Ectodermal cell (in vitro differentiated cells): Measurements from ENCODE around the gene ZSWIM9.
"Not testable (repeated sequence)": the region's sequence is repeated elsewhere in the genome, so short reads cannot be mapped to it uniquely, and the experiment has no call there.

Source experiments
- H3K27ac ChIP-seq: 2 replicates; pipeline ENCODE4 v1.7.0; 2013; ENCODE audit warnings: mild to moderate bottlenecking, low read depth, low read length; ENCODE audit not compliant: insufficient read depth, poor library complexity, severe bottlenecking
- H3K27me3 ChIP-seq: 2 replicates; pipeline ENCODE4 v1.7.0; 2013; ENCODE audit warnings: mild to moderate bottlenecking, low read length; ENCODE audit not compliant: insufficient read depth, control insufficient read depth, poor library complexity, severe bottlenecking
- H3K36me3 ChIP-seq: one replicate; pipeline ENCODE4 v1.7.0; 2013; ENCODE audit warnings: low read length; ENCODE audit not compliant: control insufficient read depth, insufficient read depth
- H3K4me1 ChIP-seq: one replicate; pipeline ENCODE4 v1.7.0; 2013; ENCODE audit warnings: low read length; ENCODE audit not compliant: control insufficient read depth, insufficient read depth
- H3K4me3 ChIP-seq: 2 replicates; pipeline ENCODE4 v1.7.0; 2013; ENCODE audit warnings: low read depth, low read length, control low read depth; ENCODE audit not compliant: insufficient read depth
- H3K9me3 ChIP-seq: 2 replicates; pipeline ENCODE4 v1.7.0; 2013; ENCODE audit warnings: mild to moderate bottlenecking, low read length, moderate library complexity; ENCODE audit not compliant: control insufficient read depth
- WGBS, 2 experiments: methylation state at CpG; one replicate each; pipeline ENCODE4 v1.1.7; 2013; ENCODE audit warnings: missing lambda C conversion rate in 2 of 2; 5-methylcytosine and 5-hydroxymethylcytosine counted together

Gene ZSWIM9

DNA sequence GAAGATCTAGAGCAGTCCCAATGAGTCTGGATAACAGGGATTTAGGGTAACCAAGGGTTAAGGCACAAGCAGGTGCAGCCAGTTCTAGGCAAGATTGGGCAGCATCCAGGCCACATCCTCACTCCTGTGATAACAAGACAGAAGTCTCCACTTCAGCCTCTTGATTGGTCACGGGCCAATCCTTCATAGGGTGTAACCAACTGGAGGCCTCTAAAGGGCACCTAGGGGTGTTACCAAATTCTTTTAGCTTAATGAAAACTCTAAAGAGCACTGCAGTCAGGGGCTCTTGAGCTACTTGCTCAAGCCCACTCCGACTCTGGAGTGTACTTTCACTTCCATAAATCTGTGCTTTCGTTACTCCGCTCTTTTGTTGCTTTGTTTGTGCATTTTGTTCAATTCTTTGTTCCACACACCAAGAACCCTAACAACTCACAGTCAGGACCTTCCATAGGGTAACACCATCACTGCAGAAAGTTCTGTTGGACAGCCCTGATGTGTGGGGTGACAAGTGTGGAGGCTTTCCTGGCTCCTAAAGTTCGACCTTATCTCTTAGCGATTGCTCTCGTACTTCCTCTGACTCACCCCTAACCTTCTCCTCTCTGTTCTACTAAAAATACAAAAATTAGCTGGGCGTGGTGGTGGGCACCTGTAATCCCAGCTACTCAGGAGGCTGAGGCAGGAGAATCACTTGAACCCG is 36.1 kb downstream of the ZSWIM9 start:
- Histone ChIP-seq H3K9me3 (no peaks in the 10 kb centered on the region), H3K4me3 (no peak overlapping the region), H3K4me1 (peaks cover 5% of the 10 kb centered on the region), H3K27ac (no peak overlapping the region), H3K27me3 (no peaks in the 10 kb centered on the region), H3K36me3 (no peaks in the 10 kb centered on the region)
- 92 to 93% methylated on average over 9 of the region's 9 CpGs for WGBS, 2 experiments

DNA sequence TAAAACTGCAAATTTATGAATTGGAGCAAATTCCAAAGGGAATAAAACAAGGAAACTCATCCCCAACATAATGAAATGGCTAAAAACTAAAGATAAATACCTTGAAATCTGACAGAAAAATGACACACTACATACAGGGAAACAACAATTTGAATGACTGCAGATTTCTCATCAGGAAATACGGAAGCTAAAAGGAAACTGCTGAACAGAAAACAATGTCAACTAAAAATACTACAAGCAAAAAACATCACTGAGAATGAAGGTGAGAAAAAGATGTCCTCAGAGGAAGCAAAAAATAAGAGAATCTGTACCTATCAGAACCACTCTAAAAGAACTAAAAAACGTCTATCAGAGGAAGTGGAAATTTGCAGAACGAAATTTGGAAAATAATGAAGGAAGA is 39.5 kb downstream of the ZSWIM9 start:
- Histone ChIP-seq H3K27me3 (no peaks in the 10 kb centered on the region), H3K9me3 (no peaks in the 10 kb centered on the region), H3K4me3 (no peak overlapping the region), H3K4me1 (no peaks in the 10 kb centered on the region), H3K36me3 (no peaks in the 10 kb centered on the region), H3K27ac (no peak overlapping the region)
- 86 to 89% methylated on average over 1 to 3 of the region's 3 CpGs for WGBS, 2 experiments

DNA sequence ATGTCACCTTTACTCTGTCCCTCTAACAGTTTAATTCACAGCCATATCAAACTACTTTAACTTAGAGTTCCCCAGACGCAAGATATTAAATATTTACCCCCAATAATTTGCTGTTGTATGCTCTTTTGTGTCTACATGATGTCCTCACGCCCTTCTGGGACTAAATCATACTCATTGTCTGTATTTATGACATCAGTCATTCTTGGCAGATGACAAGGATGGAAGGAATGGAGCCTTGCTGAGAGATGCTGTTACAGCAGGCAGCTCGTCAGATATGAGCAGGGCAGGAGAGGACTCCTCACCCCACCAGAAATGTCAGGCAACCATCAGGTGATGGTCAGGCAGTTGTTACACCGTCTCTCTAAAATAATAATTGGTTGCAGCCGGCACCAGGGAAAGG is 43.5 kb downstream of the ZSWIM9 start:
- WGBS, 2 experiments: 90 to 92% methylated on average over 5 of the region's 5 CpGs
- H3K4me3 ChIP-seq: no peak overlapping the region
- H3K4me1 ChIP-seq: no peaks in the 10 kb centered on the region
- no peaks in the 10 kb centered on the region for H3K36me3 ChIP-seq
- no peak overlapping the region for H3K27ac ChIP-seq
- no peaks in the 10 kb centered on the region for H3K9me3 ChIP-seq
- no peaks in the 10 kb centered on the region for H3K27me3 ChIP-seq

DNA sequence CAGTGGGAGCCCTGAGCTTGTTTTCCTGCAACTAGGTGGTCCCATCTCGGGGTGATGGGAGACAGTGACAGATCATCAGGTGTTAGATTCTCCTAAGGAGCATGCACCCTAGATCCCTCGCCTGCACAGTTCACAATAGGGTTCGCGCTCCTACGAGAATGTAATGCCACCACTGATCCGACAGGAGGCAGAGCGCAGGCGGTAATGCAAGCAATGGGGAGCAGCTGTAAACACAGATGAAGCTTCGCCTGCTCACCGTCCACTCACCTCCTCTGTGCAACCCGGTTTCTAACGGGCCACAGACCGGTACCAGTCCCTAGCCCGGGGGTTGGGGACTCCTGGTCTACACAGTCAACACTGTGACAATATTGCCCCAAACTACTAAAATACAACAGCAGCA is 46.5 kb downstream of the ZSWIM9 start:
- no peaks in the 10 kb centered on the region for H3K27me3 ChIP-seq
- H3K27ac ChIP-seq: no peak overlapping the region
- no peaks in the 10 kb centered on the region for H3K36me3 ChIP-seq
- 69 to 77% methylated on average over 14 of the region's 14 CpGs for WGBS, 2 experiments
- no peaks in the 10 kb centered on the region for H3K4me1 ChIP-seq
- H3K4me3 ChIP-seq: no peak overlapping the region
- no peaks in the 10 kb centered on the region for H3K9me3 ChIP-seq

DNA sequence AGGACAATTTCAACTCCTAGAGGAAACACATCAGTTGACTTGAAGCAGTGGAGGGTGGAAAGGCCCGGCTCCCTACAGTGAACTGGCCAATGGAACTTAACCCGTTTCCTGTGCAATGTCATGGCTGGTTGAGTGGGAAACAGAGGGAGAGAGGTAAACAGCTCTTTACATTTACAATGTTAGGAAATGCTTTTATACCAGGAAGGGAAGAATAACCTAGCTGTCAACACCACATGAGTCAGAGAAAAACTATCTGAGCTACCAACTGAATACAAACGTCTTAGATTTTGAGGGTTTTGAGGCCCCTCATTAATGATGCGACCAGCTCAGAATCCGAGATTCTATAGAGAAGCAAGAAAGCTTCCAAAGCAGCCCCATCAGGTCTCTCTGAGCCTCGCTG is 48.5 kb downstream of the ZSWIM9 start:
- H3K27ac ChIP-seq: no peak overlapping the region
- no peaks in the 10 kb centered on the region for H3K27me3 ChIP-seq
- 72 to 74% methylated on average over 6 of the region's 6 CpGs for WGBS, 2 experiments
- H3K9me3 ChIP-seq: no peaks in the 10 kb centered on the region
- H3K36me3 ChIP-seq: no peaks in the 10 kb centered on the region
- H3K4me3 ChIP-seq: no peak overlapping the region
- no peaks in the 10 kb centered on the region for H3K4me1 ChIP-seq

DNA sequence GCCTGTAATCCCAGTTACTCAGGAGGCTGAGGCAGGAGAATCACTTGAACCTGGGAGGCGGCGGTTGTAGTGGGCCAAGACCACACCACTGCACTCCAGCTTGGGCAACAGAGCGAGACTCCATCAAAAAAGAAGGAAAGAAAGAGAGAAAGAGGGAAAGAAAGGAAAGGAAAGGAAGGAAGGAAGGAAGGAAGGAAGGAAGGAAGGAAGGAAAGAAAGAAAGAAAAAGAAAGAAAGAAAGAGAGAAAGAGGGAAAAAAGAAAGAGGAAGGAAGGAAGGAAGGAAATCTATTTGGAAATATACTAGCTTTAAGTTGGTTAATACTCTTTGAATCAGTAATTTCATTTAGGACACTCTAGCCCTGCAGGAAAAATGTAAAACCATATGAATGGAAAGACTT is 50.3 kb downstream of the ZSWIM9 start:
- H3K27ac ChIP-seq, H3K4me1 ChIP-seq, H3K27me3 ChIP-seq, H3K4me3 ChIP-seq, H3K9me3 ChIP-seq, H3K36me3 ChIP-seq: not testable (repeated sequence)
- 86 to 90% methylated on average over 3 of the region's 3 CpGs for WGBS, 2 experiments

DNA sequence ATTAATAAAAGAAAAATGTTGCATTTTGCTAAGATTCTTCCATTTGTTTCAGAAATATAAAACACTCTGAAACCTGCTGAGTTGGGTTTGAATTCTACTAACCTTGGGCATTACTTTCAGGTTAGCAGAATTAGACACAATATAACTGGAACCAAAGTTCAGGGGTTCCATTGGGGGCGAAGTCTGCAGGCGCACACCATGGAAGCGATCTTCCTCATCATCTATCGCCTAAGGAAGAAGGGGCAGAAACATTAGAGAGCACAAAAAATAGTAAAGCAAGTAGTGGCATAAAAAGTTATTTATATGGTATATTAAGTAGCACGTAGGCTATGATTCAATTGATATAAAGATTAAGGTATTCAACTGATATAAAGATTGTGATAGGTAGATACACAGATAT is 51.1 kb downstream of the ZSWIM9 start:
- Histone ChIP-seq H3K36me3 (no peaks in the 10 kb centered on the region), H3K4me1 (no peaks in the 10 kb centered on the region), H3K4me3 (no peak overlapping the region), H3K27me3 (no peaks in the 10 kb centered on the region), H3K27ac (no peak overlapping the region), H3K9me3 (no peaks in the 10 kb centered on the region)
- WGBS, 2 experiments: 98 to 99% methylated on average over 5 of the region's 5 CpGs

DNA sequence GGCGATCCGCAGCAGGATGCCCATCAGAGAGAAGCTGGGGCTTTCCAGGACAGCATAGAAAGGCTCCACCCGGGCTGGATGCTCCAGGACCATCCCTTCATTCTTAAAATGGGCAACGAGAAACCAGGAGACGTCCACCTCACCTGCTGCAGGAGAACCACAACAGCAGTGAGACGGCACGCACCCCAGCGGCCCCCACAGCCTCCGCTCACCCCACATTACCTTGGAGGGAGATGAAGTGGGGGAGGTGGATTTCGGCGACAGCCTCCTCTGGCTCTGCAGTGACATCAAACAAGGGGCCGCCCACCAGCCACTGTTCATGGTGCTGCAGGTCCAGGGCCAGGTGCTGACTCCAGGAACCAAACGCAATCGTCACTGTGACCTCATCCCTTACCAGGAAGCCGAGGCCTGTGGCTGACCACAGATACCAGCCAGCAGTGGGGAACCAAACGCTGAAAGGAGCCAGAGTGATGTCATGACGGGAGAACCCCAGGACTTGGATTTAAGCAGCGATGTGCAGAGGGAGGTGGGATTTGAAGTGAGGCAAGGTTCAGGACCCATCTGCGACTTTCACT is 60.2 kb downstream of the ZSWIM9 start:
- H3K36me3 ChIP-seq: no peaks in the 10 kb centered on the region
- WGBS, 2 experiments: 93 to 95% methylated on average over 18 to 19 of the region's 19 CpGs

DNA sequence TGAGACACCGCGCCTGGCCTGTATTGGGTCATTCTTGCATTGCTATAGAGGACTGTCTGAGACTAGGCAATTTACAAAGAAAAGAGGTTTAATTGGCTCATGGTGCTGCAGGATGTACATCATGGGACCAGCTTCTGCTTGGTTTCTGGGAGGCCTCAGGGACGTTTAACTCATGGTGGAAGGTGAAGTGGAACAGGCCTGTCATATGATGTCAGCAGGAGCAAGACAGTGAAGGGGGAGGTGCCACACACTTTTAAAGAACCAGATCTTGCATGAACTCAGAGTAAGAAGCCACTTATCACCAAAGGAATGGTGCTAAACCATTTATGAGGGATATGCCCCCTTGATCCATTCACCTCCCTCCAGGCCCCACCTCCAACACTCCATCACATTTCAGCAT is 66.6 kb downstream of the ZSWIM9 start:
- Histone ChIP-seq H3K36me3 (no peaks in the 10 kb centered on the region), H3K4me3 (no peak overlapping the region), H3K27ac (no peak overlapping the region), H3K27me3 (no peaks in the 10 kb centered on the region), H3K9me3 (no peaks in the 10 kb centered on the region), H3K4me1 (no peaks in the 10 kb centered on the region)
- 89 to 90% methylated on average over 3 of the region's 3 CpGs for WGBS, 2 experiments

More for the DNA sequence above, 60.2 kb downstream of the ZSWIM9 start:
- Histone ChIP-seq H3K9me3 (no peaks in the 10 kb centered on the region), H3K4me1 (no peaks in the 10 kb centered on the region), H3K4me3 (no peak overlapping the region), H3K27me3 (no peaks in the 10 kb centered on the region), H3K27ac (no peak overlapping the region)

DNA sequence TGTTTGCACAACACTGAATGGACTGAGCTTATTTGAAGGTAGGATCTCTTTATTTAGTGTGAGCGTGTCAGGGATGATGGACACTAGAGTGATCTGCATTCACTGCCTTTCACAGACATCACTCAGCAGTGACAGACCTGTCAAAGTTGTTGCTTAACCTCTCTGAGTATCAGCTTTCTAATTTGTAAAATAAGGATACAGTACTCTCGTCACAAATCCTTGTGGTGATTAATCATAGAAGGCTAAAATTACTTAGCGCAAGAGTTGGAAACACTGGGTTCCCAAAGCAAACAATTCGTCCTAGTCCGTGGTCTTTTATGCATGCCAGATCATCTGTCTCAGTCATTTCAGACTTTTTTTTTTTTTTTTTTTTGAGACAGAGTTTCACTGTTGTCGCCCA is 68.6 kb downstream of the ZSWIM9 start:
- Histone ChIP-seq H3K9me3 (no peaks in the 10 kb centered on the region), H3K27ac (no peak overlapping the region), H3K36me3 (no peaks in the 10 kb centered on the region), H3K4me3 (no peak overlapping the region), H3K27me3 (no peaks in the 10 kb centered on the region), H3K4me1 (no peaks in the 10 kb centered on the region)
- 82% methylated on average over 6 of the region's 6 CpGs for WGBS, 2 experiments
